Skeletal muscle satellite cell (primary cell): Measurements from ENCODE around the gene IGLL5.

Experiments used
- H3K27me3 ChIP-seq: 2 replicates; pipeline ENCODE4 v1.7.0; 2013; ENCODE audit warnings: low read length; ENCODE audit not compliant: control insufficient read depth, insufficient read depth
- H3K36me3 ChIP-seq: 2 replicates; pipeline ENCODE4 v1.7.0; 2013; ENCODE audit warnings: mild to moderate bottlenecking, control low read depth, low read length; ENCODE audit not compliant: insufficient read depth
- H3K4me1 ChIP-seq: 2 replicates; pipeline ENCODE4 v1.7.0; 2013; ENCODE audit warnings: low read length; ENCODE audit not compliant: control insufficient read depth, insufficient read depth
- H3K4me2 ChIP-seq: 2 replicates; pipeline ENCODE4 v1.7.0; 2013; ENCODE audit warnings: mild to moderate bottlenecking, low read length
- H3K4me3 ChIP-seq: 2 replicates; pipeline ENCODE4 v1.7.0; 2013; ENCODE audit warnings: low read length
- H3K9ac ChIP-seq: 2 replicates; pipeline ENCODE4 v1.7.0; 2013; ENCODE audit warnings: mild to moderate bottlenecking, low read depth, low read length, moderate library complexity
- H3K9me3 ChIP-seq: replicated peaks from 2 replicates; pipeline ENCODE4 v1.7.0; 2013; ENCODE audit warnings: mild to moderate bottlenecking, control low read depth, low read length

IGLL5 gene

GRCh38 chr22:22880645-22881044 lies 7.0 kb upstream of the IGLL5 start:
- H3K4me1 ChIP-seq, result no peaks in the 10 kb centered on the region
- no peaks in the 10 kb centered on the region for H3K36me3 ChIP-seq
- H3K27me3 ChIP-seq, result peaks cover 43% of the 10 kb centered on the region
- H3K9ac ChIP-seq, result no peak overlapping the region
- H3K4me2 ChIP-seq, result no peak overlapping the region
- no peak overlapping the region for H3K4me3 ChIP-seq
- no peaks in the 10 kb centered on the region for H3K9me3 ChIP-seq

GRCh38 chr22:22881116-22882000 lies 6.3 kb upstream of the IGLL5 start:
- H3K9ac ChIP-seq, result no peak overlapping the region
- H3K4me2 ChIP-seq, result no peak overlapping the region
- peaks cover 47% of the 10 kb centered on the region for H3K27me3 ChIP-seq
- no peaks in the 10 kb centered on the region for H3K9me3 ChIP-seq
- no peak overlapping the region for H3K4me3 ChIP-seq
- H3K36me3 ChIP-seq, result no peaks in the 10 kb centered on the region
- H3K4me1 ChIP-seq, result no peaks in the 10 kb centered on the region

GRCh38 chr22:22882033-22882717 lies 5.4 kb upstream of the IGLL5 start:
- H3K4me1 ChIP-seq, result no peaks in the 10 kb centered on the region
- H3K4me3 ChIP-seq, result no peak overlapping the region
- no peaks in the 10 kb centered on the region for H3K36me3 ChIP-seq
- H3K9me3 ChIP-seq, result no peaks in the 10 kb centered on the region
- no peak overlapping the region for H3K4me2 ChIP-seq
- peaks cover 47% of the 10 kb centered on the region for H3K27me3 ChIP-seq
- H3K9ac ChIP-seq, result no peak overlapping the region

- Histone ChIP-seq H3K4me1 (no peaks in the 10 kb centered on the region), H3K36me3 (no peaks in the 10 kb centered on the region), H3K9me3 (no peaks in the 10 kb centered on the region), H3K27me3 (peaks cover 47% of the 10 kb centered on the region), H3K9ac (no peak overlapping the region), H3K4me3 (no peak overlapping the region), H3K4me2 (no peak overlapping the region)
Observed at GRCh38 chr22:22883090-22883727, 4.4 kb upstream of the IGLL5 start.

DNA sequence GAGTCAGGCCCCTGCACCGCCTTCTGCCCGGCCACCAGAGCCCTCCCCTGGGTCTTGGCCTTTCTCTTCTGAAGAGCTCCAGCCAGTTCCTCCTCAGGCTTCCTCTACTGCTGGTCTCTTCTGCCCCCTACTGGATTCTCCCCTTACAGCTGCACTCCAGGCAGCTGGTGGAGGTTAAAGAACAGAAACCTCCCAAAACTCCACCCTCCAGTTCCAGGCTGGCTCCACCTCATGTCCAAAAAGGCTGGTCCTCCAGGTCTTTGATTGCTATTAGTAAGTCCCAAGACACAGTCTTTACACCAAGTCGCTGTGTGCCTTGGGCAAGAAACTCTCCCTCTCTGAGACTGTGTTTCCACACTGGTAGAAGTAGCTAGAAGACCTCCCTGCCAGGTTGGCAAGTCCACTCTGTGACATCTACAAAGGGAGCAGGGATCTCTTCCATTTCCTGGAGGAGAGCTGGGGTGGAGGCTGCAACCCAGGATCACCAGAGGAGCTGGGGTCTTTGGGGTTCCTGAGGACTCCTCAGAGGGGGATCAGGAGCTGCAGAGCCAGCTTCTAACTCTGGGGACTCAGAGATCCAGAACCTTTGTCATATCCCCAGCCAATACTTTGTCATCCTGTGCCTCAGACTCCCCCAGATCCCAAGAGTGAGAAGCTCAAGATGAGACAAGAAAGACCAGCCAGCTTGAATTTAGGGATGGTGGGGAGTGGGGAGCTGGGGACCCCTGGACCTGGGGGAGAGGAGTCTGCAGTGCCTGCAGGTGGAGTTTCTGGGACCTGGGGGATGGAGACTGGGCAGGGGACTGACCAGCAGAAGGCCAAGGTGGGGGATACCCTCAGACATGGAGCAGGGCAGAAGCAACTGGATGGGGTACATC lies 3.4 kb upstream of the IGLL5 start:
- H3K9ac ChIP-seq, result no peak overlapping the region
- no peaks in the 10 kb centered on the region for H3K9me3 ChIP-seq
- no peaks in the 10 kb centered on the region for H3K4me1 ChIP-seq
- H3K4me3 ChIP-seq, result no peak overlapping the region
- H3K27me3 ChIP-seq, result peaks cover 43% of the 10 kb centered on the region
- no peaks in the 10 kb centered on the region for H3K36me3 ChIP-seq
- no peak overlapping the region for H3K4me2 ChIP-seq

DNA sequence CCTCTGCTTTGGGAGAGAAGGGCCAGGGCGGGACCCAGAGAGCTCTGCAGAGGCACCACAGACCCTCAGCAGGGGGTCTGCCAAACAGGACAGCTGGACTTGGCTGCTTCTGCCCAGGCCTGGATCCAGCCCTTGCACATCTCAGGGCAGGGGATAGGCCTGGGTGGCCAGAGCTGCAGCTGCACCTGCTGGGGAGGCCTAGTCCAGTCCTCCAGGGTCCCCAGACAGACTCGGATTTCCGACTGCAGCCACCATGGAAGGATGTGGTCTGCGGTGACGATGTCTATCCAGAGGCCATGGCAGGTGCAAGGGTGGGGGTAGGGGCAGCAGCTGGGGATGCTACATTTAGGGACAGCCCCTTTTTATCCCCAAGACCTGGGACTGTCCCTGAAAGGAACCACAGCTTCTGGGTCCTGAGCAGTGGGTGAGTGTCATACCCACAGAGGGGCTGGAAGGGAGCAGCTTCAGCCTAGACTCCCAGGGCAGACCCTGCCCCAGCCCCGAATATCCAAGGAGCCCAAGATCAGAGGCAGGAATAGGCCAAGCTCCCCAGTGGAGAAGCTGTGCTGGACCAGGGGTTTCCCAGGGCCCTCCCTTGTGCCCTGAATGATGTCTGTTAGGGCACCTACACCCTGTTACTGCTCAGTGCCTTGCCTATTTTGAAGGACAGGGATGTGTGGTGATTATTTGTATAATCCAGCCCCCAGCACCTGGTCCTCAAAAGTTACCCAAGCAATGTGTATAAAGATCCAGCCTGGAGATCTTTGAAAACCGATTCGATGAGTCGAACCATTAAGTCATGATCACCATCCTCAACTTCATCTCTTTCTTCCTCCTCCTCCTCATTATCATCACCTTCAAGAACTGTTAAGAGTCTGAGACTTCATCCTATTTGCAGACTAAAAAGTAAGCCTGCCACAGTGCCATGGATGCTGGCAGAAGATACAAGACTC lies 2.5 kb upstream of the IGLL5 start:
- H3K4me2 ChIP-seq, result no peak overlapping the region
- H3K27me3 ChIP-seq, result peaks cover 39% of the 10 kb centered on the region
- no peaks in the 10 kb centered on the region for H3K4me1 ChIP-seq
- no peak overlapping the region for H3K9ac ChIP-seq
- H3K36me3 ChIP-seq, result no peaks in the 10 kb centered on the region
- no peak overlapping the region for H3K4me3 ChIP-seq
- no peaks in the 10 kb centered on the region for H3K9me3 ChIP-seq

DNA sequence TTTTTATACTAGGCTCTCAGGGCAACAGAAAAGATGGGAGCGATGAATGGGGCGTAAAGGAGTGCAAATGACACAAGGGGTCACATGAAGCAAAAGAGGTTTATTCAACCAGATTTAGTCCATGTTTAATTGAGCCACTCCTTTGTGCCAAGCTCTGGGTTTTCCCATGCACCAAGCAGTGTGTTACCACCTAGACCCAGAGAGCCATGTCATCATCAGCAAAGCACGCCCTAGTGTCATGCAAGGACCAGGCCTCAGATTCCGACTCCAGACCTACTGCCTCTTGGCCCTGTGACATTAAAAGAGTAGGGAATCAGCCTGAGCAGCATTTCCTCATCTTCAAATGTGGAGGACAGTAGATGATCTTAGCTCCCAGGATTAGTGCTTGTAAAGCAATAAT lies 1.1 kb upstream of the IGLL5 start:
- Histone ChIP-seq H3K27me3 (peaks cover 29% of the 10 kb centered on the region), H3K9ac (no peak overlapping the region), H3K4me3 (no peak overlapping the region), H3K9me3 (no peaks in the 10 kb centered on the region), H3K4me2 (no peak overlapping the region), H3K4me1 (no peaks in the 10 kb centered on the region), H3K36me3 (no peaks in the 10 kb centered on the region)

GRCh38 chr22:22888571-22889353 lies 1.1 kb downstream of the IGLL5 start:
- Histone ChIP-seq H3K4me2 (no peak overlapping the region), H3K4me3 (no peak overlapping the region), H3K9ac (no peak overlapping the region), H3K4me1 (no peaks in the 10 kb centered on the region), H3K27me3 (peaks cover 35% of the 10 kb centered on the region), H3K36me3 (no peaks in the 10 kb centered on the region), H3K9me3 (no peaks in the 10 kb centered on the region)

DNA sequence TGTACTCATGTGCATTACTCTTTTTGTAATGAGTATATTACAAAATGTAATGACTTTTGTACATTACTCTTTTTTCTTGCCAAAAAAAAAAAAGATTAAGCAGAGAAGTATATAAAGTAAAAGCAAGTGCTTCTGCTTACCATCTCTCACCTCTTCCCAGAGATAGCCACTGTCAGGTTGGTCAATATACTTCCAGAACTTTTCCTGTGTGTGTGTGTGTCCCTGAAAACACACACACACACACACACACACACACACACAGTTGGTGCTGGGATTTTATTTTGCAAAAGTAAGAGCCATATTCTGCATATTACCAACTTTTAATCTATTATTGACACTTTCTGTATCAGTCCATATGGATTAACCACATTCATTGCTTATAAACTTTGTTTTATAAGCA lies 2.5 kb downstream of the IGLL5 start:
- no peaks in the 10 kb centered on the region for H3K9me3 ChIP-seq
- H3K27me3 ChIP-seq, result peaks cover 29% of the 10 kb centered on the region
- no peak overlapping the region for H3K9ac ChIP-seq
- H3K4me2 ChIP-seq, result no peak overlapping the region
- no peaks in the 10 kb centered on the region for H3K4me1 ChIP-seq
- no peaks in the 10 kb centered on the region for H3K36me3 ChIP-seq
- H3K4me3 ChIP-seq, result no peak overlapping the region

DNA sequence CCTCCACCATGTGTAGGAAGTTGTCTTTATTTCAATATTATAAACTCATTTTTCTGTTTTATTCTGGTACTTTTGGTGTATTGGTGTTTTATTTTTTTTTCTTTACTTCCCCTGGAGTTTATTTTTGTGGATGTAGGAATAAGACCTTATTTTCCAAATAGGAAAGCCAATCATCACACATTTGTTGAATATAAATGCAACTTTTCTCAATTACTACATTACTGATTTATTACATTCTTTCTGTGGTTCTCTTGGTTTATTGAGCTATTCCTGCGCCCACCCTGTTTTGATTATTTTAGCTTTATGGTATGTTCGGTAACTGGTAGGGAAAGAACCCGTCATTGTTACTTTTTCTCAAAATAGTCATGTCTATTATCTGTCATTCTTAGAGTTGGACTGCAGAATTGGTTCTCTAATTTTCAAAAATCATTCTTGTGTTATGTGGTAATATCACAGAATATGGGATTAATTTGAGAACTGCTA lies 3.6 kb downstream of the IGLL5 start:
- Histone ChIP-seq H3K4me1 (no peaks in the 10 kb centered on the region), H3K27me3 (peaks cover 22% of the 10 kb centered on the region), H3K9me3 (no peaks in the 10 kb centered on the region), H3K36me3 (no peaks in the 10 kb centered on the region), H3K4me2 (no peak overlapping the region), H3K9ac (no peak overlapping the region), H3K4me3 (no peak overlapping the region)
